ENCODE measurements around the gene OCA2.

OCA2 gene

GRCh38 chr15:27937851-27938250 is 161.3 kb downstream of the OCA2 start:
- no peak for DNase-seq (ENCODE audit: low read depth)

GRCh38 chr15:27936164-27936563 is 163.0 kb downstream of the OCA2 start:
- no peak for DNase-seq (ENCODE audit: low read depth)

GRCh38 chr15:27935328-27935727 is 163.8 kb downstream of the OCA2 start:
- no peak for DNase-seq (ENCODE audit: low read depth)

GRCh38 chr15:27934782-27935181 is 164.3 kb downstream of the OCA2 start:
- no peak for DNase-seq (ENCODE audit: low read depth)

GRCh38 chr15:27933562-27933961 is 165.6 kb downstream of the OCA2 start:
- no peak for DNase-seq (ENCODE audit: low read depth)

DNA sequence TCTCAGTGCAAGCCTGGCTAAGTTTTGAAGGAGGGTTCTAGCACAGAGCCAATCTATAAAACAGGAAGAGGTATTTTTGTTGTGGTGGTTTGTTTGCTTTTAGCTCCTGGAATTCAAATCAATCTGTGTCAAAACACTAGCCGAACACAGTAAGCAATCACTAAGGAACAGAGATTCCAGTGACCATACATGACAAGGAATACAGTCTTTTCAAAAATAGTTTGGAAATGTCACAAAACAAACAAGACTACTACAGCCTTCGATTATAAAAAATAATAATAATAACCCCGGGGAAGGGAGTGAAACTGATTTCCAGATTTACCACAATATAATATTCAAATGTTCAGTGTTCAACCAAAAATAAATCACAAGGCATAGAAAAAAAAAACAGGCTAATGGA is 166.5 kb downstream of the OCA2 start:
- no peak for DNase-seq (ENCODE audit: low read depth)

DNA sequence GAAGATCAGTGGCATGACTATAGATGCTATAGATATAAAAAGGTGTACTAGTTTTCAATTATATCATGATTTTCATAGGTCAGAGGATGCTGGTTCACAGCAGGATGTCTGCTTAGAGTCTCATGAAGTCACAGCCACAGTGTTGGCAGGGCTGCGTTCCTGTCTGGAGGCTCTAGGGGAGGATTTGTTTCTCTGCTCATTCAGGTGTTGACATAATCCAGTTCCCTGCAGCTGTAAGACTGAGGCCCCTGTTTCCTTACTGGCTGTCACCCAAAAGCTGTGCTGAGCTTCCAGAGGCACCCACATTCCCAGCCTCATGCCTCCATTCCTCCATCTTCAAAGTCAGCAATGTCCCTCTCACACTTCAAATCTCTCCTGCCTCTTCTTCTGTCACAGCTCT is 170.7 kb downstream of the OCA2 start:
- DNase-seq (ENCODE audit: low read depth) = no peak

DNA sequence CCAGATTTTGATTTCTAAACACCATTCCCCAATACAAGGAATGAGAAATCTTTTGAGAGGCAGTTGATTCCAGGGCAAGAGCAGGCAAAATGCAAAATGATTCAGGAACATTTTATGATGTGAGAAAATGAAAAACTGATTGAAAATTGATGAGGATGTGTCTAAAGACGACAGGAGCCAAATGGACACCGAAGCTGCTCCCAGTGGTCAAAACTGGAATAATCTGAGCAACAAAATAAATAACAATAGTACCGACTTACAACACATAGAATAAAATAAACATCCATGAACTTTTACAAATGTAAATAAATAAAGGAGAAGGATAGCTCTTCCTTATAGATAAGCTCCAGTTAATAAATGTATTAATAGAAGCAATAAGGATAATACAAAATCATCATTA is 186.8 kb downstream of the OCA2 start:
- no peak for DNase-seq (ENCODE audit: low read depth)

- DNase-seq (ENCODE audit: low read depth) = no peak
These were observed 192.3 kb downstream of the OCA2 start for GRCh38 chr15:27906802-27907201.

GRCh38 chr15:27903405-27903804 is 195.7 kb downstream of the OCA2 start:
- DNase-seq (ENCODE audit: low read depth) = no peak

DNA sequence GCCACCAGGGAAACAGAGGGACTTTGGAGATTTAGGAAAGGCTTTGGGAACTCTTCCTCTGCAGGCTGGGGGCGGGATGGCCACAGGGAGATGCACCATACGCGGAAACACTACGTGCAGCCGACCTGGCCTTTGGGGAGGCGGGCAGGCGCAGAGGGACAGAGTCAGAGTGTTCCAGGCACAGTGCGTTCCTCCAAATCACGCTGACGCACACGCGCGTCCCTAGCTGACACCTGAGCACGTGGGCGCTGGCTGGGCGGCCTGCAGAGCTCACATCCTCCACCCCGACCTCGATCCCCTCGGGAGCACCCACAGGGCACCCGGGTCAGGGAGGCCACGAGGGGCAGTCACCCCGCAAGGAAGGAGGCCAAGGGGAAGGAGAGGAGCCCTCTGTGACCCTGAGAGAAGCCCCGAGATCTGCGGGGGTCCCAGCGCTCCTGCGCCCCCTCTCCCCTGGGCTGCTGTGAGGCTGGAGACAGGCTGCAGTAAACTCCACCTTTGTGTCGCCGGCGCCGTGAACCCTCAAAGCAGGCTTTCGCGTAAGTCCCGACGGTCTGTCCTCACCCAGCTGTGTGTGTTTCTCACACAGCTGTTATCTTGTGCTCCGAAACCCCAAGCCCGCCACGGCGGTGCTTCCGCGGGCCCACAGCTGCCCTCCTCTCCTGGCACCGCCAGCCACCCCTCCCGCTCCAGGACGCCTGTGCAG is 196.3 kb downstream of the OCA2 start:
- DNase-seq (ENCODE audit: low read depth) = no peak

- DNase-seq (ENCODE audit: low read depth) = no peak
These were observed 199.4 kb downstream of the OCA2 start for GRCh38 chr15:27899583-27900285.

DNA sequence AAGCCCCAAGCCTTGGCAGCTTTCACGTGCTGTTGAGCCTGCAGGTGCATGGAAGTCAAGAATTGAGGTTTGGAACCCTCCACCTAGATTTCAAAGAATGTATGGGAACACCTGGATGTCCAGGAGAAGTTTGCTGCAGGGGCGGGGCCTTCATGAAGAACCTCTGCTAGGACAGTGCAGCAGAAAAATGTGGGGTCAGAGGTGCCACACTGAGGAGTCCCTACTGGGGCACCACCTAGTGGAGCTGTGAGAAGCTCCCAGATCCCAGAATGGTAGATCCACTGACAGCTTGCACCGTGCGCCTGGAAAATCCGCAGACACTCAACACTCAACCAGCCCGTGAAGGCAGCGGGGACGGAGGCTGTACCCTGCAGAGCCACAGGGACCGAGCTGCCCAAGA is 201.6 kb downstream of the OCA2 start:
- DNase-seq (ENCODE audit: low read depth) = no peak

- DNase-seq (ENCODE audit: low read depth) = no peak
These were observed 204.5 kb downstream of the OCA2 start for GRCh38 chr15:27894645-27895044.

DNA sequence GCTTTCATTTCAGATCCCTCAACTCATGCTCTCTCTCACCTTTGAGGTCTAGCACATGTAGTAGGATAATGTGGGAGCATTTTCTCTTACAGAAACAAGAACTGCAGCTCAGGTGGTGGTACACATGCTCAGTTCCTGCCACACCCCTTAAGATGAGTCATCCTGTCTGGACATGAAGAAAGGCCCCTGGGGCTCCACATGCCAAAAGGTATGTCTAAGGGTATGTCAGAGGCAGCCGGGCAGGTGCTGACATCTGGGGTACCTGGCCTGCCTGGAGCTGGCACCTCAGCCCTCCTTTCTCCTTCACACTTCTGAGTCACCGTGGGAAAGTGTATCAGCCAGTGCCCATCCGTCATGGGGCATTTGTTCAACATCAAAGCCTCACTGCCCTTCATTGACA is 209.9 kb downstream of the OCA2 start:
- no peak for DNase-seq (ENCODE audit: low read depth)

DNA sequence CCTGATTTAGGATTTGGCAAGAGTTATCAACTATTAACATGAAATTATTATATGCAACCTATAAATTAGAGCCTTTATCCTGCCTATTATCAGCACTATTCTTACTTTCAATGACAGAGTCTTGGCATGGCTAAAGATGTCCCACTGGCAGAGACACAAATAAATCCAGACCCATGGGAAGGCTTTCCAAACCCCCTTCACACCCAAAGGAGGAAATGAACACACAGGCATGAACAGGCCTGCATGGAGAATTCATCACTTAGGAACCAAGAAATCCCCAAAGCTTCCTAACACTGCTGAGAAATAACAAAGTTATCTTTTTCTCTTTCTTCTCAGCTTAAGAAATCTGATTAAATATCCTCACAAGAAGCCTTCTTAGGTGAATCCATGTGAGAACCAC is 213.9 kb downstream of the OCA2 start:
- no peak for DNase-seq (ENCODE audit: low read depth)

GRCh38 chr15:27884726-27885125 is 214.4 kb downstream of the OCA2 start:
- DNase-seq (ENCODE audit: low read depth) = no peak

- DNase-seq (ENCODE audit: low read depth) = no peak
These were observed 220.3 kb downstream of the OCA2 start for GRCh38 chr15:27878841-27879240.

DNA sequence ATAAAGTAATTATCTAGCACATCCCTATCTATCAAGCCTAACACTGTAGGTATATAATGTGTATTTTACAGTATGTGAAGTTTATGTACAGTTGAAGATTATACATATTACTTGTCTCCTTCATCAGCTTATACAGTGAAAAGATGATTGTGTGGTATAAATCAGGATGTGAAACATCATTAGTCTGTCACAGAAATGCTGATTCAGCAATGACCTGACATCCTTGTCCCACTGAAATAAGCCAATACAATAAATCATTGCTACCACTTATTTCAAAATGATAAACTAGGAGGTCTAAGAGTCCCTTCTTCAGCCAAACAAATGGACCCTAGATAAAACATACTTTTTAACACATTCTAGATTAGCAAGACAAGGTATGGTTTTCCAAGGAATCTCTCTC is 225.3 kb downstream of the OCA2 start:
- DNase-seq (ENCODE audit: low read depth) = no peak

- no peak for DNase-seq (ENCODE audit: low read depth)
These were observed 226.1 kb downstream of the OCA2 start for GRCh38 chr15:27873039-27873438.

GRCh38 chr15:27872355-27872754 is 226.8 kb downstream of the OCA2 start:
- no peak for DNase-seq (ENCODE audit: low read depth)

GRCh38 chr15:27871902-27872260 is 227.2 kb downstream of the OCA2 start:
- no peak for DNase-seq (ENCODE audit: low read depth)

GRCh38 chr15:27871078-27871901 is 227.8 kb downstream of the OCA2 start:
- DNase-seq (ENCODE audit: low read depth) = no peak

Measured in EH (cell line).